ENCODE measurements around the gene TIAL1.
"Not testable (repeated sequence)": the region's sequence is repeated elsewhere in the genome, so short reads cannot be mapped to it uniquely, and the experiment has no call there.

TIAL1 gene

GRCh38 chr10:119613741-119614140, 17.0 kb upstream of the TIAL1 start:
- DNase-seq = no peak

- no peak for DNase-seq
Observed at GRCh38 chr10:119611433-119611832, 14.7 kb upstream of the TIAL1 start.

- DNase-seq = no peak
Observed at GRCh38 chr10:119609516-119609915, 12.8 kb upstream of the TIAL1 start.

- DNase-seq = no peak
Observed at GRCh38 chr10:119608316-119609155, 11.8 kb upstream of the TIAL1 start.

GRCh38 chr10:119604468-119604867, 7.7 kb upstream of the TIAL1 start:
- DNase-seq = no peak

GRCh38 chr10:119602241-119603095, 5.7 kb upstream of the TIAL1 start:
- no peak for DNase-seq

DNA sequence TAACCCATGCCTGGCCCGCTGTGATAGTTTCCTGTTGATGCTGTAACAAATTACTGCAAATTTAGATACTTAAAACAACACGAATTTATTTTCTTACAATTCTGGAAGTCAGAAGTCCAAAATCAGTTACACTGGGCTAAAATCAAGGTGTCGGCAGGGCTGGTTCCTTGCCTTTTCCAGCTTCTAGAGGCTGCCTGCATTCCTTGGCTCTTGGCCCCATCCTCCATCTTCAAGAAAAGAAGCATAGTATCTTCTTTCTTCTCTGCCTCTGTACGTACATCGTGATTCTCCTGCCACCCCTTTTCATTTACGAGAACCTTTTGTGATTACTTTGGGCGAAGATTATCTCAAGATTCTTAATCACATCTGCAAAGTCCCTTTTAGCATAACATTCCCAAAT, 1.6 kb upstream of the TIAL1 start:
- DNase-seq = no peak

GRCh38 chr10:119597405-119598186, 832 bp upstream of the TIAL1 start:
- DNase-seq = no peak

GRCh38 chr10:119595676-119596515, 868 bp downstream of the TIAL1 start:
- no peak for DNase-seq

- no peak for DNase-seq
Observed at GRCh38 chr10:119595134-119595675, 1.6 kb downstream of the TIAL1 start.

DNA sequence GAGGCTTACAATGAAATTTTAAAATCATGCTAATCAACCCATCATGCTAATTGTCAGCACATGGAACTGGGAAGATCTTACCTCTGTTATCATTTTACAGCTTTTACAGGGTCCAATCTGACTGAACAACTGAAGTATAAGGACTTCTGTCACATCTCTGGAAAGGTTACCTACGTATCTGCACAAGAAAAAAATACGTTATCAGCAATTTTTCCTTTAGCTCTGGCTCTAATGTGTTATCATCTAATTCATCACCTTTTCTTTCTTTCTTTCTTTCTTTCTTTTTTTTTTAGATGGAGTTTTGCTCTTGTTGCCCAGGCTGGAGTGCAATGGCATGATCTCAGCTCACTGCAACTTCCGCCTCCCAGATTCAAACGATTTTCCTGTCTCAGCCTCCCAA, 8.7 kb downstream of the TIAL1 start:
- DNase-seq = no peak

GRCh38 chr10:119578355-119578754, 18.4 kb downstream of the TIAL1 start:
- DNase-seq = no peak

GRCh38 chr10:119575991-119576390, 20.8 kb downstream of the TIAL1 start:
- DNase-seq = no peak

GRCh38 chr10:119575506-119575905, 21.3 kb downstream of the TIAL1 start:
- DNase-seq = no peak

DNA sequence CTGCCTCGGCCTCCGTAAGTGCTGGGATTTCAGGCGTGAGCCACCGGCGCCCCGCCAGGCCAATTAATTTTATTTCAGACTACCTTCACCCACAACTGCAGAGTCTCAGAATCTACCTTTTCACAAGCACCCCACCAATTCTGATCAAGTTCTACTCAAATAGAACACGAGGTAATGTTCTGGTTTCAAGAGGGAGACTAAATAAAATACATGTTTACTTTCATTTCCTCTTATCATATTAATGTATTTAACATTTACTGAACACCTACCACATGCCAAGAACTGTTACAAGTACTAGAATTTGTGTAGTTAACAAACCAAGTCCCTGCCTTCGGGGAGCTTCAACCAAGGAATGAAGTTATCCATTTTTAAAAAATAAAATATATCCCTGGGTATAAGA, 28.8 kb downstream of the TIAL1 start:
- no peak for DNase-seq

DNA sequence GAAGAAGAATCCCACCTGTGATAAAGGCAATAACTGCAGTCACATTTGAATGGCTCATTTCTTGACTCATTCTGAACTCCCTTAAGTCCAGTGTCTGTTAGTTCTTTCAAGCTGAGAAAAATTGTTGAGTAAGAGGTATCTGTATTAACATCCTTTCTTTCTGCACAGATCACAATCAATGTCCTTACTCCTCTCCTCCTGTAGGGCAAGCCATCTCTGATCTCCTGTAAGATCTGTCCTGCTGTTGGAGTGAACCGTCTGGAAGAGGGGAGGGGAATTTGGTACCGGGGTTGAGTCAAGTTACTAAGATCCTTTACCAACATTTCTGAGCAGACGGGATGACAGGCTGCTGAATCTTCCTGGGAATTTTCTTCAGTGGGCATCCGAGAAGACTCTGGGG, 34.7 kb downstream of the TIAL1 start:
- no peak for DNase-seq

- not testable (repeated sequence) for DNase-seq
Observed at GRCh38 chr10:119559511-119559910, 37.3 kb downstream of the TIAL1 start.

- not testable (repeated sequence) for DNase-seq
Observed at GRCh38 chr10:119556081-119556480, 40.7 kb downstream of the TIAL1 start.

DNA sequence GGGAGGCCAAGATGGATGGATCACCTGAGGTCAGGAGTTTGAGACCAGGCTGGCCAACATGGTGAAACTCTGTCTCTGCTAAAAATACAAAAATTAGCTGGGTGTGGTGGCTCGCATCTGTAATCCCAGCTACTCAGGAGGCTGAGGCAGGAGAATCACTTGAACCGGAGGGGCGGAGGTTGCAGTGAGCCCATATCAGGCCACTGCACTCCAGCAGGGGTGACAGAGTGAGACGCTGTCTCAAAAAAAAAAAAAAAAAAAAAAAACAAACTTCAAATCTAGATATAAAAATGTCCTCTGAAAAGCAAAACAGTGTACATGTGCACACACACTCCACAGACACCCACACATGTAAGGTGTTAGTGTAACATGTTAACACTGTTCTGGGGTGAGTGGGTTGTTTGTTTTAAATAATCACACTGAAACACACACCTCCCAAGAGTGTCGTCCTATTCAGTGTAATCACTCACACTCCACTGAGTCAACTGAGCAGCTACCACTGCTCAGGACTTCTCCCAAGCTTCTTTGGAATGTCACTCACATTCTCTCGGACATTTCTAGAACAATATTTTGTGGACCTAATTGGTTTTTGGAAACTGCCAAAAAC, 41.5 kb downstream of the TIAL1 start:
- no peak for DNase-seq

GRCh38 chr10:119550827-119551226, 45.9 kb downstream of the TIAL1 start:
- no peak for DNase-seq

DNA sequence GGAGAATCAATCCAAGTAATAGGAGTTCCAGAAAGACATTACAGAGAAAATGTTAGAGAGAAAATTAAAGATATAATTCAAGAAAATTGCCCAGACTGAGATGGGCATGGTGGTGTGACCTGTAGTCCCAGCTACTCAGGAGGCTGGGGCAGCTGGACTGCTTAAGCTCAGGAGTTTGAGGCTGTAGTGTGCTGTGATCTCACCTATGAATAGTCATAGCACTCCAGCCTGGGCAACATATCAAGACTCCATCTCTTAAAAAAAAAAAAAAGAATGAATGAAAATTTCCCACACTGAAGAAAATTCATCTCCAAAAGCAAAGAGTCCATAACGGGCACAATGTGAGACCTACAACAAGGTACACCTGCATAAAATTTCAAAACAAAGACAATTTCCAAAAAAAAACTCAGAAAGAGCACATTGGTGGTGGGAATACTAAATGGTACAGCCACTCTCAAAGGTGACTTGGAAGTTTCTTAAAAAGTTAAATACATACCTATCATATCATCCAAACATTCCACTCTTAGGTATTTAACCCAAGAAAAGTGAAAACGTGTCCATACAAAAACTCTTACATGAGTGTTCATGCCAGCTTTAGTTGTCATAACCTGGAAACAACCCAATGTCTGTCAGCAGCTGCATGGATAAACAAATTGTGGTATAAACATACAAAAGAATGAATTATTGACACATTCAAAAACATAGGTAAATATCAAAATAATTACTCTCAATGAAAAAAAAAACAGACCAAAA, 47.3 kb downstream of the TIAL1 start:
- DNase-seq = no peak
